ENCODE results near the gene ABLIM1. TPM values are rescaled to one million over a fixed set of nuclear protein-coding genes. Genes with fewer than 3 reads are reported as not detected.

Gene ABLIM1
- total and polyA plus RNA-seq, 8 donors, result 13.3 to 44.5 (median 33.3) TPM

DNA sequence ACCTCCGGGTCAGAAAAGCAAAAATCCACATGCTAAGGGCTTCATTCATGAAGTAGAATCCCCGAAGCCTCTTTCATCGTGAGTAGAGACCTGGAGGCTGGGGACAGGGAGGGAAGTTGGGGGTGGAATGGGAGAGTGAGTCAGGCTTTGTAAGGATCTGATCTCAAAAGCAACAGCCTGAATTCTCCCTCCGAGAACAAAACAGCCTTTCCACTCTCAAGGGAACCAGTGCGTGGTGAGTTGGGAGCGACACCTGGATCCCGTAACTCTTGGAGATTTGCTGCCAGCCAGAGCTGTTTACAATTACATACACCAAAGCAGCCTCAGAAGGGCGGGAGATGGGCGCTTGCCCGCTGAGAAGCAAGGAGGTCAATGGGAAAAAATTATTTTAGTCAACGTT lies 264.6 kb downstream of the ABLIM1 start:
- Histone ChIP-seq H3K36me3 (no peaks in the 10 kb centered on the region), H3K4me1 (peaks cover 0 to 26% (median 5%) of the 10 kb centered on the region in 3 donors), H3K9me3 (no peaks in the 10 kb centered on the region), H3K27ac (no peak overlapping the region), H3K27me3 (no peaks in the 10 kb centered on the region), H3K4me3 (no peak overlapping the region)
- no peak for DNase-seq
- WGBS, 2 donors, result 78 to 81% methylated on average over 11 of the region's 11 CpGs
- no peak for FAIRE-seq
- ATAC-seq, result peak in 1 of 4 donors; percentile 43
- intact Hi-C loops (cut with DNase I), result no loop called here
- TF ChIP-seq, protein P1, sequence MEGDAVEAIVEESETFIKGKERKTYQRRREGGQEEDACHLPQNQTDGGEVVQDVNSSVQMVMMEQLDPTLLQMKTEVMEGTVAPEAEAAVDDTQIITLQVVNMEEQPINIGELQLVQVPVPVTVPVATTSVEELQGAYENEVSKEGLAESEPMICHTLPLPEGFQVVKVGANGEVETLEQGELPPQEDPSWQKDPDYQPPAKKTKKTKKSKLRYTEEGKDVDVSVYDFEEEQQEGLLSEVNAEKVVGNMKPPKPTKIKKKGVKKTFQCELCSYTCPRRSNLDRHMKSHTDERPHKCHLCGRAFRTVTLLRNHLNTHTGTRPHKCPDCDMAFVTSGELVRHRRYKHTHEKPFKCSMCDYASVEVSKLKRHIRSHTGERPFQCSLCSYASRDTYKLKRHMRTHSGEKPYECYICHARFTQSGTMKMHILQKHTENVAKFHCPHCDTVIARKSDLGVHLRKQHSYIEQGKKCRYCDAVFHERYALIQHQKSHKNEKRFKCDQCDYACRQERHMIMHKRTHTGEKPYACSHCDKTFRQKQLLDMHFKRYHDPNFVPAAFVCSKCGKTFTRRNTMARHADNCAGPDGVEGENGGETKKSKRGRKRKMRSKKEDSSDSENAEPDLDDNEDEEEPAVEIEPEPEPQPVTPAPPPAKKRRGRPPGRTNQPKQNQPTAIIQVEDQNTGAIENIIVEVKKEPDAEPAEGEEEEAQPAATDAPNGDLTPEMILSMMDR (IDR thresholded peaks at IDR 0.05), result no peak

DNA sequence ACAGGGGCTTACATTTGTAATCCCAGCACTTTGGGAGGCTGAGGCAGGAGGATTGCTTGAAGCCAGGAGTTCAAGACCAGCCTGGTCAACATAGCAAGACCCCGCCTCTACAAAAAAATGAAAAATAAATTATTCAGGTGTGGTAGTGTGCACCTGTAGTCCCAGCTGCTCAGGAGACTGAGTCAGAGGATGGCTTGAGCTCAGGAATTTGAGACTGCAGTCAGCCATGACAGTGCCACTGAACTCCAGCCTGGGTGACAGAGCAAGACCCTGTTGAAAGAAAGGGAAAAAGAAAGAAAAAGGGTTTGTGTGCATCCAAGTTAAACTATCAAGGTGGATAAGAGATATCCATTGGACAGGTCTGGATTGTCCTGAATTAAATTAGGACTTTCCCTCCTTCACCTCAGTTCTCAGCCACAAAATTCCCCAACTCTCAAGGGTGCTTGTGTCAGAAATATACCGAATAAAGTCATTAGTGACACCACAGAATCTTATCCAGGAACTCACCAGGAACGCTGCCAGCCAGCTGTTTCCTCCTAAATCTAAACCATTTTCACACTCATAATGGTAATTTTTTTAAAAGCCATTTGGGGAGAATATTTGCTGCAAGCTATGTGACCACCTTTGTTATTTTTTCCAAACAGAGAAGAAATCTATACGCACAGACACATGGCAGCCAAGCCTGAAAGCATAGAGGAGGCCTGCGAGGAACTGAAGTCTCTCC lies 265.8 kb downstream of the ABLIM1 start:
- intact Hi-C loops (cut with DNase I), result no loop called here
- ATAC-seq, result no peak
- Histone ChIP-seq H3K27me3 (no peaks in the 10 kb centered on the region), H3K36me3 (no peaks in the 10 kb centered on the region), H3K4me3 (no peak overlapping the region), H3K9me3 (no peaks in the 10 kb centered on the region), H3K4me1 (peaks cover 0 to 15% (median 0%) of the 10 kb centered on the region in 3 donors), H3K27ac (no peak overlapping the region)
- TF ChIP-seq, protein P1 (IDR thresholded peaks at IDR 0.05), result no peak
- WGBS, 2 donors, result 81 to 92% methylated on average over 5 of the region's 5 CpGs
- FAIRE-seq, result no peak
- DNase-seq, result no peak

DNA sequence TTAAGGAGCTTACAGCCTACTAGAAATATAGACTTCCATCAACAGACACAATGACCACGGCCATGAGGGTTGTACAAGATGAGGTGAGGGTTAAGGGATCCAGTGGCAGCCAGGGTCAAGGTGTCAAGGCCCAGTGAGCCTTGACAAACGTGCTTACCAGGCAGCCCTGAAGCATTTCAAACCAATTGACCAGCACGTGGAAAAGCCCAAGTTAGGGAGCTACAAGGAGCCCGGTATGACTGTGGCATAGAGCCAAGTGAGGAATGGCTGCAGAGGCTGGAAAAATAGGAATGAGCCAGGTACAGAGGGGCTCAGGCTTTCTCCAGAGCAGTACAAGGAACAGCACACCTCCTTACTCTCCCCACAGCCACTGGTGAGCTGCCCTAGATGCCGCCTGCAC lies 266.5 kb downstream of the ABLIM1 start:
- DNase-seq (no peak), ATAC-seq (no peak), FAIRE-seq (no peak)
- TF ChIP-seq, protein P1 (IDR thresholded peaks at IDR 0.05), result no peak
- H3K27me3 ChIP-seq, result no peaks in the 10 kb centered on the region
- WGBS, 2 donors, result 78 to 83% methylated on average over 5 of the region's 5 CpGs
- no peaks in the 10 kb centered on the region for H3K9me3 ChIP-seq
- peaks cover 0 to 8% (median 0%) of the 10 kb centered on the region in 3 donors for H3K4me1 ChIP-seq
- intact Hi-C loops (cut with DNase I), result no loop called here
- no peaks in the 10 kb centered on the region for H3K36me3 ChIP-seq
- no peak overlapping the region for H3K27ac ChIP-seq
- H3K4me3 ChIP-seq, result no peak overlapping the region

DNA sequence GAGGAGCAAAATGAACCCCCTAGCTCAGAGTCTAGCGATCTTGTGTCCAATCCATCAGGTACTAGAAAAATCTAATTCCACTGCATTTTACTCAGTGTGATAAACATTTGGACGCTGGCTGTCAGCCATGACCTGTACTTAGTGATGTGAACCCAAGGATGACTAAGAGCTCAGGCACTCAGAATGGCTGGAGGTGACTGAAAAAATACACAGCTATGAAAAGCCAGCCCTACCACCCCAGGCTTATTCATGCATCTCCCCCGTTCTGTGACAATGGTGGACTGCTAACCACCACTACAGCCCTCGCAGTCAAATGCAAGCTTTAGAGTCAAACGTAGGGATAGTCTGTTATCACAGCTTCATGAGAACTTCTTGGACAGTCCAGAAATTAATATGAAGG lies 268.6 kb downstream of the ABLIM1 start:
- no peaks in the 10 kb centered on the region for H3K9me3 ChIP-seq
- H3K4me1 ChIP-seq, result peaks cover 0 to 4% (median 0%) of the 10 kb centered on the region in 3 donors
- DNase-seq (peak in 3 of 6 donors; percentile 38 to 58 (median 49)), FAIRE-seq (no peak), ATAC-seq (peak; percentile 66 to 90 (median 71))
- intact Hi-C loops (cut with DNase I), result no loop called here
- no peaks in the 10 kb centered on the region for H3K36me3 ChIP-seq
- no peak overlapping the region for H3K4me3 ChIP-seq
- no peaks in the 10 kb centered on the region for H3K27me3 ChIP-seq
- WGBS, 2 donors, result 67 to 79% methylated on average over 5 of the region's 5 CpGs
- TF ChIP-seq, protein P1 (IDR thresholded peaks at IDR 0.05), result no peak
- H3K27ac ChIP-seq, result no peak overlapping the region

DNA sequence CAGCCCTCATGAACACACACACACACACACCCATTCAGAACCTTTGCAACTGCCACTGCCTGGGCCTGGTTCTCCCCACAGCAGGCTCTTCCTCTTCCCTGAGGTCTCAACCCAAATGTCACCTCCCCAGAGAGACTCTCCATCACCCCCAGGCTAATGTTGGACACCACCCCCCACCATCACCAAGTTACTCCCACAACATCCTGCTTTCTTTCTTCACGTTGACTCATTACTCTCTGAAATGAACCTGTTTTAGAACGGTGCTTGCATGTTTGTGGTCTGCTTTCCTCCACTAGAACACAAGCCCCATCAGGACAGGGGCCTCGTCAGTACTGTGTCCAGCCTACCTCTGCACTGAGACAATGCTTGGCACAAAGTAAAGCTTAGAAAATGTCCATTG lies 269.8 kb downstream of the ABLIM1 start:
- FAIRE-seq, result no peak
- TF ChIP-seq, protein P1 (IDR thresholded peaks at IDR 0.05), result no peak

More for the DNA sequence above, 269.8 kb downstream of the ABLIM1 start:
- 69 to 73% methylated on average over 3 of the region's 3 CpGs for WGBS, 2 donors
- DNase-seq (no peak), ATAC-seq (no peak)
- H3K9me3 ChIP-seq, result no peaks in the 10 kb centered on the region
- H3K4me3 ChIP-seq, result no peak overlapping the region
- no peak overlapping the region for H3K27ac ChIP-seq
- peaks cover 0 to 4% (median 0%) of the 10 kb centered on the region in 3 donors for H3K4me1 ChIP-seq
- no peaks in the 10 kb centered on the region for H3K27me3 ChIP-seq
- no peaks in the 10 kb centered on the region for H3K36me3 ChIP-seq
- intact Hi-C loops (cut with DNase I), result no loop called here

Measured in pancreas (tissue), 10 donors.